HEK293 (cell line): ENCODE data around the gene STK26.

Experiments
- CTCF ChIP-seq: fragments of 450-650 bp; formaldehyde crosslinking; IDR thresholded peaks from 2 replicates; pipeline ENCODE4 v1.5.1; 2016; ENCODE audit warnings: missing biosample characterization, missing genetic modification characterization
- PBX3 ChIP-seq: sonication (generic); formaldehyde crosslinking; IDR thresholded peaks from 2 replicates; pipeline ENCODE4 v1.8.1; 2022; ENCODE audit warnings: mild to moderate bottlenecking, moderate library complexity, missing genetic modification reagents
- REPIN1 ChIP-seq: fragments of 450-650 bp; formaldehyde crosslinking; IDR thresholded peaks from 2 replicates; pipeline ENCODE4 v1.5.1; 2017; ENCODE audit warnings: missing biosample characterization, missing genetic modification characterization, low read depth
- ZBTB11 ChIP-seq: fragments of 450-650 bp; formaldehyde crosslinking; conservative IDR thresholded peaks from 2 replicates; pipeline ENCODE4 v1.5.1; 2016; ENCODE audit warnings: low read depth, missing biosample characterization, missing genetic modification characterization
- ZBTB7A ChIP-seq: fragments of 450-650 bp; formaldehyde crosslinking; IDR thresholded peaks from 2 replicates; pipeline ENCODE4 v1.5.1; 2016; ENCODE audit warnings: low read depth, missing biosample characterization, missing genetic modification characterization
- ZNF660 ChIP-seq: fragments of 450-650 bp; IDR thresholded peaks from 2 replicates; pipeline ENCODE4 v1.5.1; 2018; ENCODE audit warnings: missing biosample characterization, mild to moderate bottlenecking, missing genetic modification characterization
- ZNF776 ChIP-seq: fragments of 450-650 bp; formaldehyde crosslinking; IDR thresholded peaks from 2 replicates; pipeline ENCODE4 v1.5.0; 2017; ENCODE audit warnings: missing biosample characterization, missing genetic modification characterization, borderline replicate concordance

GRCh38 chrX:132022198-132022966 is 720 bp upstream of the STK26 start:
- peak; percentile 33; the same call in 1 of the 2 replicates for TF ChIP-seq CTCF
- no peak for TF ChIP-seq ZNF660 (tag by site-specific recombination)
- TF ChIP-seq ZBTB11 = no peak
- TF ChIP-seq ZNF776 (tag by site-specific recombination) = no peak
- no peak for TF ChIP-seq REPIN1 (tag by site-specific recombination)
- TF ChIP-seq ZBTB7A (tag by site-specific recombination) = no peak
- no peak for TF ChIP-seq PBX3
